Measurements from ENCODE around the gene NCKIPSD. TPM values are rescaled to one million over a fixed set of nuclear protein-coding genes. Genes with fewer than 3 reads are reported as not detected.

Gene NCKIPSD
- total RNA-seq, 4 donors from 2014 or later: 13.2 to 33.1 (median 19.4) TPM

GRCh38 chr3:48696601-48697000 is 10.9 kb upstream of the NCKIPSD start:
- Histone ChIP-seq H3K36me3 (peaks cover 0 to 37% of the 10 kb centered on the region in 2 donors), H3K9me3 (no peaks in the 10 kb centered on the region), H3K4me1 (peaks cover 5 to 6% of the 10 kb centered on the region in 2 donors), H3K4me3 (no peak overlapping the region), H3K27me3 (no peaks in the 10 kb centered on the region), H3K27ac (peak overlapping the region in 1 of 4 donors; percentile 11)
- DNase-seq: no peak
- ATAC-seq: no peak
- TF ChIP-seq POLR2A (IDR thresholded peaks at IDR 0.05) (no peak), CTCF (IDR thresholded peaks at IDR 0.05 in 4 of 5, conservative IDR thresholded peaks at IDR 0.05 in 1 of 5) (no peak)
- intact Hi-C loops (cut with DNase I; ENCODE audit: low total_unique reads): no loop called here
- in situ Hi-C loops (cut with MboI; ENCODE audit: low sequenced_read_pairs in 4 of 4): no loop called here

GRCh38 chr3:48696156-48696555 is 10.4 kb upstream of the NCKIPSD start:
- TF ChIP-seq POLR2A (IDR thresholded peaks at IDR 0.05) (no peak), CTCF (IDR thresholded peaks at IDR 0.05 in 4 of 5, conservative IDR thresholded peaks at IDR 0.05 in 1 of 5) (no peak)
- Histone ChIP-seq H3K27ac (peak overlapping the region in 3 of 4 donors; percentile 11 to 69 (median 29)), H3K27me3 (no peaks in the 10 kb centered on the region), H3K36me3 (peaks cover 0 to 41% of the 10 kb centered on the region in 2 donors), H3K4me1 (peaks cover 5 to 6% of the 10 kb centered on the region in 2 donors), H3K9me3 (no peaks in the 10 kb centered on the region), H3K4me3 (no peak overlapping the region)
- intact Hi-C loops (cut with DNase I; ENCODE audit: low total_unique reads): no loop called here
- ATAC-seq: no peak
- in situ Hi-C loops (cut with MboI; ENCODE audit: low sequenced_read_pairs in 4 of 4): no loop called here
- DNase-seq: no peak

- DNase-seq (peak; percentile 23 to 54), ATAC-seq (peak; percentile 54 to 55)
- no peaks in the 10 kb centered on the region for H3K27me3 ChIP-seq
- H3K4me1 ChIP-seq: peaks cover 5 to 6% of the 10 kb centered on the region in 2 donors
- peaks cover 0 to 48% of the 10 kb centered on the region in 2 donors for H3K36me3 ChIP-seq
- H3K4me3 ChIP-seq: peak overlapping the region in 3 of 4 donors; percentile 8 to 47 (median 44)
- TF ChIP-seq POLR2A (IDR thresholded peaks at IDR 0.05) (no peak), CTCF (IDR thresholded peaks at IDR 0.05 in 4 of 5, conservative IDR thresholded peaks at IDR 0.05 in 1 of 5) (no peak)
- in situ Hi-C loops (cut with MboI; ENCODE audit: low sequenced_read_pairs in 4 of 4) (no loop called here), intact Hi-C loops (cut with DNase I; ENCODE audit: low total_unique reads) (no loop called here)
- peak overlapping the region; percentile 59 to 69 (median 63) for H3K27ac ChIP-seq
- H3K9me3 ChIP-seq: no peaks in the 10 kb centered on the region
Observed at GRCh38 chr3:48695393-48695753, 9.7 kb upstream of the NCKIPSD start.

GRCh38 chr3:48694610-48695392 is 9.1 kb upstream of the NCKIPSD start:
- H3K27ac ChIP-seq: peak overlapping the region; percentile 59 to 69 (median 63)
- DNase-seq: peak; percentile 36 to 66
- H3K9me3 ChIP-seq: no peaks in the 10 kb centered on the region
- no peaks in the 10 kb centered on the region for H3K27me3 ChIP-seq
- H3K4me1 ChIP-seq: peaks cover 5 to 6% of the 10 kb centered on the region in 2 donors
- peak overlapping the region in 3 of 4 donors; percentile 8 to 47 (median 44) for H3K4me3 ChIP-seq
- TF ChIP-seq POLR2A (IDR thresholded peaks at IDR 0.05): no peak
- TF ChIP-seq CTCF (IDR thresholded peaks at IDR 0.05 in 4 of 5, conservative IDR thresholded peaks at IDR 0.05 in 1 of 5): no peak
- intact Hi-C loops (cut with DNase I; ENCODE audit: low total_unique reads) (no loop called here), in situ Hi-C loops (cut with MboI; ENCODE audit: low sequenced_read_pairs in 4 of 4) (no loop called here)
- H3K36me3 ChIP-seq: peaks cover 0 to 54% of the 10 kb centered on the region in 2 donors
- ATAC-seq: peak; percentile 63 to 81
